H1 (cell line): ENCODE data around the gene LOXL1. TPM values are rescaled to one million over a fixed set of nuclear protein-coding genes. Genes with fewer than 3 reads are reported as not detected.

Experiments
- BCL11A ChIP-seq, 2 experiments: IDR thresholded peaks; one replicate each; pipeline ENCODE4 v1.6.1; 2011; ENCODE audit warnings: low read depth in 2 of 2, low read length in 2 of 2, mild to moderate bottlenecking in 2 of 2
- CBX5 ChIP-seq: fragments of 300-800, 300-1000 bp; sonication (generic); IDR thresholded peaks from 2 replicates; pipeline ENCODE4 v1.7.1; 2016; ENCODE audit warnings: antibody characterized with exemption, low read length, low read depth
- EP300 ChIP-seq, 2 experiments: IDR thresholded peaks; 1 replicate in 1 of 2; 2 replicates in 1 of 2; pipeline ENCODE4 v1.6.1; 2011 to 2012; ENCODE audit warnings: low read depth in 2 of 2, low read length in 2 of 2, mild to moderate bottlenecking in 2 of 2, borderline replicate concordance in 1 of 2, inconsistent platforms in 1 of 2, moderate library complexity in 1 of 2
- FOSL1 ChIP-seq: IDR thresholded peaks from 2 replicates; pipeline ENCODE4 v1.6.1; 2011; ENCODE audit warnings: mild to moderate bottlenecking, low read depth, low read length, moderate library complexity; ENCODE audit not compliant: insufficient read depth
- GABPA ChIP-seq: IDR thresholded peaks from 2 replicates; pipeline ENCODE4 v1.6.1; 2011; ENCODE audit warnings: mild to moderate bottlenecking, low read length, moderate library complexity, borderline replicate concordance; ENCODE audit not compliant: insufficient read depth
- KDM5A ChIP-seq: fragments of 200-600 bp; IDR thresholded peaks from 2 replicates; pipeline ENCODE4 v1.7.1; 2012; ENCODE audit warnings: mild to moderate bottlenecking, low read length, inconsistent platforms, mixed read lengths
- MAFK ChIP-seq: IDR thresholded peaks from 2 replicates; pipeline ENCODE4 v1.6.1; 2012; ENCODE audit warnings: low read depth, mild to moderate bottlenecking, improper control_type of control experiment, low read length
- SIX5 ChIP-seq: IDR thresholded peaks from 2 replicates; pipeline ENCODE4 v1.6.1; 2011; ENCODE audit warnings: mild to moderate bottlenecking, low read depth, low read length
- SP2 ChIP-seq: IDR thresholded peaks from 2 replicates; pipeline ENCODE4 v1.6.1; 2012; ENCODE audit warnings: mild to moderate bottlenecking, low read length, inconsistent platforms
- SRF ChIP-seq: IDR thresholded peaks from 2 replicates; pipeline ENCODE4 v1.6.1; 2011; ENCODE audit warnings: mild to moderate bottlenecking, low read depth, low read length, moderate library complexity
- TBP ChIP-seq: IDR thresholded peaks from 2 replicates; pipeline ENCODE4 v1.6.1; 2011; ENCODE audit warnings: low read depth, low read length, improper control_type of control experiment
- TCF12 ChIP-seq: IDR thresholded peaks from 2 replicates; pipeline ENCODE4 v1.6.1; 2011; ENCODE audit warnings: low read depth, mild to moderate bottlenecking, low read length
- polyA plus RNA-seq, 7 experiments: library from polyadenylated mRNA; depleted of rRNA in 3 of 7; stranded (reverse) in 5 of 7; unstranded in 2 of 7; fragments of >200 nt in 5 of 7; fragments of 200-250 nt in 2 of 7; gene quantifications; 1 replicate in 5 of 7; 2 replicates in 1 of 7; 4 replicates in 1 of 7; pipeline versions ENCODE4 v1.2.1 to v1.2.3, GENCODE V29; 2011 to 2013; ENCODE audit warnings: missing spikeins in 2 of 7, mixed read lengths in 2 of 7
- total RNA-seq: library from RNA; stranded (reverse); fragmentation: NEBNext Ultra II Directional; extraction: Animal tissue kit (Norgen Biotek cat#: 25700); gene quantifications from 2 replicates; pipeline ENCODE4 v1.2.1, GENCODE V29; 2021
- TF ChIP-seq, protein P1 (sequence below): IDR thresholded peaks from 2 replicates; pipeline ENCODE4 v1.6.1; 2012; ENCODE audit warnings: inconsistent platforms

LOXL1 gene
- total and polyA plus RNA-seq, 2 of the 8 experiments (the other 6 are each of a cell fraction or from before 2014, with no cell fraction given), result 8.1 to 14.4 TPM

GRCh38 chr15:73994413-73994883 is 68.2 kb downstream of the LOXL1 start, which contains the start of gene PML (continued):
- peak; percentile 28; the same call in 1 of the 2 replicates for TF ChIP-seq SP2
- TF ChIP-seq, protein P1, sequence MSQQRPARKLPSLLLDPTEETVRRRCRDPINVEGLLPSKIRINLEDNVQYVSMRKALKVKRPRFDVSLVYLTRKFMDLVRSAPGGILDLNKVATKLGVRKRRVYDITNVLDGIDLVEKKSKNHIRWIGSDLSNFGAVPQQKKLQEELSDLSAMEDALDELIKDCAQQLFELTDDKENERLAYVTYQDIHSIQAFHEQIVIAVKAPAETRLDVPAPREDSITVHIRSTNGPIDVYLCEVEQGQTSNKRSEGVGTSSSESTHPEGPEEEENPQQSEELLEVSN, result no peak
- TF ChIP-seq KDM5A, result no peak
- peak; percentile 64 for TF ChIP-seq TBP
- TF ChIP-seq EP300 (IDR thresholded peaks at IDR 0.05; ENCODE audit: borderline replicate concordance in 1 of 2, low read depth in 2 of 2, low read length in 2 of 2), result no peak
- TF ChIP-seq GABPA, result no peak
- TF ChIP-seq CBX5, result no peak
- TF ChIP-seq TCF12, result no peak
- TF ChIP-seq SIX5, result no peak
- no peak for TF ChIP-seq FOSL1
- no peak for TF ChIP-seq BCL11A (IDR thresholded peaks at IDR 0.05; ENCODE audit: low read depth in 2 of 2, low read length in 2 of 2)
- TF ChIP-seq SRF, result no peak
- no peak for TF ChIP-seq MAFK
